ENCODE results near the gene RIPK4.

RIPK4 gene

DNA sequence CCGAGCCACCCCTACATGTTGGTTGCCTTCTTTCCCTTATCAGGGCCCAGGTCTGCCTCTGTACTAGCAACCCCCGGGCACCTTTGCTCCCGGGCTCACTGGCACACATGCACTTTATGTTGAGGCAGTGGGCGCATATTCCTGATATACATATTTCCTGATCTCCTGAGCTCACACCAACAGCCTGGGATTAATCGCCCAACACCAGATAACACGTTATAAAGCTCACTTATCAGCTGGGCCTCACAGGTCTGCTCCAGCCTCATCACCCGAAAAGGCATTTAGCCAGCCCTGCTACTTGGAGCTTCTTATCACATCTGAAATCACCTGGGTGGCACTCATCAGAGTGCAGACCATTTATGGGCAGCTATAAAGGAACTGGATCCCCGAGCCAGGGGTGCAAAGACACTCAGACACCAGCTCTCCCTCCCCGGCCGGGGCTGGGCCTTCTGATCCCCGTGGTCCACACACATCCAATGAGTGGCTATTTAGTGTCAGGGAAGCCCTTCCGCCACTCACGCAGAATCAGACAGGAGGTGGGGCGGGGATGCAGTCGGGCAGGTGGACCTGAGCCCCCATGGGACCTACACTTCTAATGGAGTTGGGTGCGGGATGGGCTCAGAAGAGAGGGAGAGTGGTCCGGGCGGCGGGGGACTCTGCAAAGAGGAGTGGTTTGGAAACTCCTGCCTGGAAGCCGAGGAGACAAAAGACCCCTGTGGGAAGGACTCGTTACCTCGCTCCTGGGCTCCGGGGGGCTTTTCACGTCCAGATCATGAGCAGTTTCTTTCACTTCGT lies 21.6 kb downstream of the RIPK4 start:
- no peak overlapping the region for H3K27ac ChIP-seq
- TF ChIP-seq, protein P1, sequence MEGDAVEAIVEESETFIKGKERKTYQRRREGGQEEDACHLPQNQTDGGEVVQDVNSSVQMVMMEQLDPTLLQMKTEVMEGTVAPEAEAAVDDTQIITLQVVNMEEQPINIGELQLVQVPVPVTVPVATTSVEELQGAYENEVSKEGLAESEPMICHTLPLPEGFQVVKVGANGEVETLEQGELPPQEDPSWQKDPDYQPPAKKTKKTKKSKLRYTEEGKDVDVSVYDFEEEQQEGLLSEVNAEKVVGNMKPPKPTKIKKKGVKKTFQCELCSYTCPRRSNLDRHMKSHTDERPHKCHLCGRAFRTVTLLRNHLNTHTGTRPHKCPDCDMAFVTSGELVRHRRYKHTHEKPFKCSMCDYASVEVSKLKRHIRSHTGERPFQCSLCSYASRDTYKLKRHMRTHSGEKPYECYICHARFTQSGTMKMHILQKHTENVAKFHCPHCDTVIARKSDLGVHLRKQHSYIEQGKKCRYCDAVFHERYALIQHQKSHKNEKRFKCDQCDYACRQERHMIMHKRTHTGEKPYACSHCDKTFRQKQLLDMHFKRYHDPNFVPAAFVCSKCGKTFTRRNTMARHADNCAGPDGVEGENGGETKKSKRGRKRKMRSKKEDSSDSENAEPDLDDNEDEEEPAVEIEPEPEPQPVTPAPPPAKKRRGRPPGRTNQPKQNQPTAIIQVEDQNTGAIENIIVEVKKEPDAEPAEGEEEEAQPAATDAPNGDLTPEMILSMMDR (conservative IDR thresholded peaks at IDR 0.05), result no peak
- TF ChIP-seq ZFX (IDR thresholded peaks at IDR 0.05), result no peak

- H3K27ac ChIP-seq, result no peak overlapping the region
These were observed 22.6 kb downstream of the RIPK4 start for GRCh38 chr21:41744028-41744930.

DNA sequence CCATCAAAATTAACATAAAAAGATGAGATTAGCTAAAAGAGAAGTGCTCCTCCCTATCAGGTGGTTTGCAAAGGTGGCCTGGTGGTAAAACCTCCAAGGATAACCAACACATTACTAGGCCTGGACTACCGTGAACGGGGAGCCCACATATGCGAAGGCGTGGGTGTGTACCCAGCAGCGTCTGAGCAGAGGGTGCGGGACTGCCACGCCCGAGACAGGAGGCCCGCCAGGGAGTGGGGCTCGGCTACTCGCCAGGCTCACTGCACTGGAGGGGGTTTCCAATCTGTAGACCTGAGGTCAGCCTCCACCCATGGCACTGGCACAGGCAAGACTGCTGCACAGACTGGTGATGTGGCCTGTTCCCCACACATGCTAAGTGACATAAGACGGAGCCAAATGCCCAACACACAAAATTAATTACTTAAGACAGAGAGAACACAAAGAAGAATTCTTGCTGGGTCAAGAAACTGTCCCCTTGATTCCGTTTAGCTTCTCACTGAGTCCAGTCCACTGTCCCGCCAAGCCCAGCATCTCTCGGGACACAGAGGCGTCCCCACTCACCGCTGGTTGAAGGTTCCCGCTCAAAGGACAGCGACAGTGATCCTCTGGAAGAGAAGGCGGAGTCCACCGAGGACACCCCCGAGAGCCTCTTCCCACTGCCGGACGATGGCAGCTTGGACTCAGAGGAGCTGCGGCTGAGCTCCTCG lies 23.4 kb downstream of the RIPK4 start:
- H3K27ac ChIP-seq, result no peak overlapping the region

More at GRCh38 chr21:41744028-41744930, 22.6 kb downstream of the RIPK4 start:
- TF ChIP-seq ZFX (IDR thresholded peaks at IDR 0.05), result no peak
- TF ChIP-seq, protein P1 (conservative IDR thresholded peaks at IDR 0.05), result no peak

DNA sequence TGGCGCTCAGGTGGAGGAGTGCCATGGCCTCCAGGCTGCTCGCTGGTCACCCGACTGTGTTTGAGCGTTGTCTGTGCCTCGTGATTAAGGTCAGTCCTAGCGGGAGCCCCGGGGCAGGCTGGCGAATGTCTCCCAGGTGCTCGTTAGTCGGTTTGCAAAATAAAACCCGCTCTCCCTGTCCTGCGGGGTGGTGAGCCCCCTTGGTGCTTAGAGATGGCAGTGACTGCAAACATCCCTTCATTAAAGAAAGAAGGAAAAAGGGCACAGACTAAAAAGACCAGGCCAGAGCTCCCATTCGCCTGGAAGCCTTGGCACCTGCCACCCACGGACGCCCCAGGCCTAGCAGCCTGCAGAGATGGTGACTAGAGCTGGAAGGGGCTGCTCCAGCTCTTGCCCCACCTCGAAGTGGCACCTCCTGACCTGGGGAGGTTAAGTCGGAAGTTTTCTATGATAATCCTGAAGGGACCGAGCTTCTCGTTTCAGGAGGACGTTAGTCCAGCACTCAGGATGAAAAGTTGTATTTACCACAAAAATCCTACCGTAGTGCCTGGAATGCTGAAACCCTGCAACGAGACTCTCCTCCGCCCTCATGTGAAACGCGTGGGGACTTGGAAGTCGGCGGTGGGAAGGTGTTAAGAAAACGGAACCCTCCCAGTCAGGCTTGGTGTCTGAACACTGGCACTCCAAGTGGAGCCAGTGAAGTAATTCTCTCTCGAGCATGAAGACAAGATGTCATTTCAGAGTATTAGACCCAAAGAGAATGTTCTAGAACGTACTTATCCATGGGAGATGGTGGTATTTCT lies 24.6 kb downstream of the RIPK4 start:
- no peak overlapping the region for H3K27ac ChIP-seq
- TF ChIP-seq, protein P1 (conservative IDR thresholded peaks at IDR 0.05), result no peak
- TF ChIP-seq ZFX (IDR thresholded peaks at IDR 0.05), result no peak

More for the DNA sequence above, 23.4 kb downstream of the RIPK4 start:
- no peak for TF ChIP-seq ZFX (IDR thresholded peaks at IDR 0.05)
- TF ChIP-seq, protein P1 (conservative IDR thresholded peaks at IDR 0.05), result no peak

- H3K27ac ChIP-seq, result no peak overlapping the region
- TF ChIP-seq ZFX (IDR thresholded peaks at IDR 0.05), result no peak
- TF ChIP-seq, protein P1 (conservative IDR thresholded peaks at IDR 0.05), result no peak
These were observed 25.4 kb downstream of the RIPK4 start for GRCh38 chr21:41741253-41742072.
